ENCODE results near the gene CAST.

CAST gene

GRCh38 chr5:96745844-96746531 is 83.8 kb downstream of the CAST start (continued):
- TF ChIP-seq ZNF266 (tag by site-specific recombination; IDR thresholded peaks at IDR 0.05; ENCODE audit: low read depth) (no peak), TCF7L2 (IDR thresholded peaks at IDR 0.05; ENCODE audit: borderline replicate concordance, low read depth, low read length) (peak; percentile 98), ZFP37 (tag by site-specific recombination; IDR thresholded peaks at IDR 0.05) (no peak; the same call in 1 of the 2 replicates), ZNF837 (tag by site-specific recombination; IDR thresholded peaks at IDR 0.05) (no peak), ZNF624 (tag by site-specific recombination; IDR thresholded peaks at IDR 0.05) (no peak), ZBTB48 (tag by site-specific recombination; IDR thresholded peaks at IDR 0.05) (peak; percentile 85; the same call in 1 of the 2 replicates), GFI1B (tag by site-specific recombination; IDR thresholded peaks at IDR 0.05) (peak; percentile 85), ZNF121 (tag by site-specific recombination; IDR thresholded peaks at IDR 0.05) (peak; percentile 94), ZNF600 (tag by site-specific recombination; IDR thresholded peaks at IDR 0.05) (peak; percentile 82), ZNF645 (tag by site-specific recombination; IDR thresholded peaks at IDR 0.05) (0 out of 2 replicates have a peak, but pooled peaks have one; percentile 79), KLF1 (tag by site-specific recombination; IDR thresholded peaks at IDR 0.05) (no peak), ZNF530 (tag by site-specific recombination; IDR thresholded peaks at IDR 0.05; ENCODE audit: low read depth) (no peak), TSHZ1 (tag by site-specific recombination; IDR thresholded peaks at IDR 0.05; ENCODE audit: borderline replicate concordance) (peak; percentile 98), ZNF37A (tag by site-specific recombination; IDR thresholded peaks at IDR 0.05) (no peak), ZNF571 (tag by site-specific recombination; IDR thresholded peaks at IDR 0.05) (no peak), ZNF549 (tag by site-specific recombination; IDR thresholded peaks at IDR 0.05) (no peak), KLF10 (tag by site-specific recombination; IDR thresholded peaks at IDR 0.05) (peak; percentile 60; the same call in 1 of the 2 replicates), ZNF501 (tag by site-specific recombination; IDR thresholded peaks at IDR 0.05) (peak; percentile 93), ZNF311 (tag by site-specific recombination; IDR thresholded peaks at IDR 0.05; ENCODE audit: borderline replicate concordance) (no peak), HIC1 (tag by site-specific recombination; IDR thresholded peaks at IDR 0.05) (no peak; the same call in none of the 2 replicates), ZNF704 (tag by site-specific recombination; IDR thresholded peaks at IDR 0.05) (no peak), ZNF18 (tag by site-specific recombination; IDR thresholded peaks at IDR 0.05) (peak; percentile 69; the same call in 1 of the 2 replicates), ZNF324 (tag by site-specific recombination; IDR thresholded peaks at IDR 0.05) (peak; percentile 53; the same call in 1 of the 2 replicates), AEBP2 (tag by site-specific recombination; IDR thresholded peaks at IDR 0.05; ENCODE audit: borderline replicate concordance) (no peak), SALL2 (tag by site-specific recombination; IDR thresholded peaks at IDR 0.05; ENCODE audit: borderline replicate concordance) (no peak), ZNF211 (tag by site-specific recombination; IDR thresholded peaks at IDR 0.05; ENCODE audit: low read depth) (no peak), ZNF521 (tag by site-specific recombination; IDR thresholded peaks at IDR 0.05) (no peak)

Data from HEK293 (cell line).